ENCODE results near the gene PNMA6F.
"Not testable (repeated sequence)": the region's sequence is repeated elsewhere in the genome, so short reads cannot be mapped to it uniquely, and the experiment has no call there.

Gene PNMA6F

DNA sequence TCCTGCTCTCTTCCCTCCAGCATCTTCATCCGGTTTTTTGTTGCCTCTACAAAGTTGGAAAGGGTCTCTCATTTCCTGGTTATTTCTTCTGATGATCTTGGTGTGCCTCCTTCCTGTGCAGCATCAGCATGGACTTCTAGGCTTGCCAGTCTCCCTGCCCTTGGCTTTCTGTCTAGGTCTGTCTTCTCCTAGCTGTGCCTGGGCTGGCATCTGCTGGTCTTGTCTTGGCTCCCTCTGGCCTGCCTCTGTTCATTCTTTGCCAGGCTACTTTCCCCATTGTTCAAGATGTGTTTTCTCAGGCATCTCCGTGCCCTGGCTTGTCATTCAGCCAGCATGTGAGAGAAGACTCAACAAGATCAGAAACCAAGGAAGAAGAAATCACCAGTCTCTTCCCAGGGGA lies 22.1 kb upstream of the PNMA6F start:
- DNase-seq (ENCODE audit: low spot score in 2 of 2), result no peak
- H3K4me3 Mint-ChIP-seq, result no peak overlapping the region
- no peak for ATAC-seq (ENCODE audit: low read depth)
- no peak overlapping the region for H3K27ac Mint-ChIP-seq
- peaks cover 44% of the 10 kb centered on the region for H3K36me3 Mint-ChIP-seq
- H3K4me1 Mint-ChIP-seq, result peaks cover 9% of the 10 kb centered on the region
- H3K9me3 Mint-ChIP-seq, result peaks cover 2% of the 10 kb centered on the region
- no peaks in the 10 kb centered on the region for H3K27me3 Mint-ChIP-seq

GRCh38 chrX:153342762-153343558 lies 21.4 kb upstream of the PNMA6F start:
- Mint-ChIP-seq H3K4me3 (no peak overlapping the region), H3K27ac (no peak overlapping the region), H3K4me1 (peaks cover 15% of the 10 kb centered on the region), H3K36me3 (peaks cover 45% of the 10 kb centered on the region), H3K27me3 (no peaks in the 10 kb centered on the region), H3K9me3 (peaks cover 2% of the 10 kb centered on the region)
- DNase-seq (ENCODE audit: low spot score in 2 of 2) (no peak), ATAC-seq (ENCODE audit: low read depth) (no peak)

GRCh38 chrX:153340111-153340510 lies 18.5 kb upstream of the PNMA6F start:
- Mint-ChIP-seq H3K4me3 (no peak overlapping the region), H3K36me3 (peaks cover 37% of the 10 kb centered on the region), H3K9me3 (peaks cover 2% of the 10 kb centered on the region), H3K4me1 (peaks cover 25% of the 10 kb centered on the region), H3K27me3 (no peaks in the 10 kb centered on the region), H3K27ac (no peak overlapping the region)
- DNase-seq (ENCODE audit: low spot score in 2 of 2) (no peak), ATAC-seq (ENCODE audit: low read depth) (no peak)

GRCh38 chrX:153339662-153340061 lies 18.1 kb upstream of the PNMA6F start:
- Mint-ChIP-seq H3K4me1 (peaks cover 26% of the 10 kb centered on the region), H3K4me3 (no peak overlapping the region), H3K36me3 (peaks cover 34% of the 10 kb centered on the region), H3K27ac (no peak overlapping the region), H3K27me3 (no peaks in the 10 kb centered on the region), H3K9me3 (peaks cover 2% of the 10 kb centered on the region)
- DNase-seq (ENCODE audit: low spot score in 2 of 2), result no peak
- ATAC-seq (ENCODE audit: low read depth), result no peak

- no peak for ATAC-seq (ENCODE audit: low read depth)
- Mint-ChIP-seq H3K4me3 (no peak overlapping the region), H3K9me3 (peaks cover 2% of the 10 kb centered on the region), H3K4me1 (peaks cover 26% of the 10 kb centered on the region), H3K27me3 (no peaks in the 10 kb centered on the region), H3K36me3 (peaks cover 34% of the 10 kb centered on the region), H3K27ac (no peak overlapping the region)
- DNase-seq (ENCODE audit: low spot score in 2 of 2), result no peak
These were observed 17.3 kb upstream of the PNMA6F start for GRCh38 chrX:153338836-153339235.

GRCh38 chrX:153336988-153337387 lies 15.4 kb upstream of the PNMA6F start:
- DNase-seq (ENCODE audit: low spot score in 2 of 2) (no peak), ATAC-seq (ENCODE audit: low read depth) (no peak)
- peaks cover 20% of the 10 kb centered on the region for H3K4me1 Mint-ChIP-seq
- H3K4me3 Mint-ChIP-seq, result no peak overlapping the region
- peaks cover 2% of the 10 kb centered on the region for H3K9me3 Mint-ChIP-seq
- H3K36me3 Mint-ChIP-seq, result peaks cover 25% of the 10 kb centered on the region
- H3K27ac Mint-ChIP-seq, result no peak overlapping the region
- no peaks in the 10 kb centered on the region for H3K27me3 Mint-ChIP-seq

GRCh38 chrX:153336121-153336894 lies 14.7 kb upstream of the PNMA6F start:
- DNase-seq (ENCODE audit: low spot score in 2 of 2), result no peak
- Mint-ChIP-seq H3K9me3 (peaks cover 2% of the 10 kb centered on the region), H3K27me3 (no peaks in the 10 kb centered on the region), H3K36me3 (peaks cover 18% of the 10 kb centered on the region), H3K4me3 (peak overlapping the region; percentile 73), H3K27ac (peak overlapping the region; percentile 48), H3K4me1 (peaks cover 20% of the 10 kb centered on the region)
- ATAC-seq (ENCODE audit: low read depth), result no peak

DNA sequence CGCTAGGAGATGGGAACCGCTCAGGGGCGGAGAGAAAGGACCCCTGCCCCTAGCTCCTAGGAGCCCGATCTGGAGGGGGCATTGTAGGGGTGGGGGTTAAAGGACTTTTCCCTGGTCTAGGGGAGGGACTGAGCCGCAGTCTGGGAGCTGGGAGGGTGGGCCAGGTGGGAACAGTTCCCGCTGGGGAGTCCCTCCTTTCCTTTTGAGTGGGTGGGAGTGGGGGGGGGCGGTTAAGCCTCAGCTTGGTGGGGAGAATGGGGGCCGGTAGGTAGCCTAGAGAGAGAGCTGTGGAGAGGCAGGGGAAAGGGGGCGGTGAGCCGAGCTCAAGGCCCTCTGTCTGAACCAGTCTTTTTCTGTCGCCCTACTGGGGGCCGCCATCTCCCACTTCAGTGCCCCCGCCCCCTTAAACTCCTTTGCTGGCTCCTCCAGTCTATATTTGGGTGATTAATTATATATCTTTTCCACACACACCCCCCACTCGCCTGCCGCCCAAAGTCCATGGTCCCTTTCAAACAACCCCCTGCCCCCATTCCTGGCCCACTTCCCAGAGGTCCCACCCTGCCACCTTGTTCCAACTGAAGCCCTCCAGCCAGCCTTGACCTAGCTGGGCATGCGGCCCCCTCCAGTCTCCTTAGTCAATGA lies 13.2 kb upstream of the PNMA6F start:
- H3K27me3 Mint-ChIP-seq, result no peaks in the 10 kb centered on the region
- no peaks in the 10 kb centered on the region for H3K9me3 Mint-ChIP-seq
- peak overlapping the region; percentile 88 for H3K4me3 Mint-ChIP-seq
- ATAC-seq (ENCODE audit: low read depth) (no peak), DNase-seq (ENCODE audit: low spot score in 2 of 2) (no peak)
- peak overlapping the region; percentile 84 for H3K27ac Mint-ChIP-seq
- peaks cover 10% of the 10 kb centered on the region for H3K36me3 Mint-ChIP-seq
- peaks cover 20% of the 10 kb centered on the region for H3K4me1 Mint-ChIP-seq

GRCh38 chrX:153333821-153334653 lies 12.5 kb upstream of the PNMA6F start, which contains the start of gene ZNF275:
TSS of gene ZNF275 (plus strand) at chrX:153334153. CDS start at chrX:153336680, 2,527 bp downstream.
- Mint-ChIP-seq H3K27ac (peak within 1 kb of the TSS; percentile 84), H3K4me3 (peak within 1 kb of the TSS; percentile 88)

GRCh38 chrX:153333266-153333665 lies 11.7 kb upstream of the PNMA6F start:
- Mint-ChIP-seq H3K9me3 (peaks cover 2% of the 10 kb centered on the region), H3K4me3 (peak overlapping the region; percentile 88), H3K27ac (no peak overlapping the region), H3K4me1 (peaks cover 16% of the 10 kb centered on the region), H3K27me3 (no peaks in the 10 kb centered on the region), H3K36me3 (peaks cover 6% of the 10 kb centered on the region)
- no peak for ATAC-seq (ENCODE audit: low read depth)
- DNase-seq (ENCODE audit: low spot score in 2 of 2), result no peak

More at GRCh38 chrX:153333821-153334653, 12.5 kb upstream of the PNMA6F start, which contains the start of gene ZNF275:
- no peaks in the 10 kb centered on the region for H3K9me3 Mint-ChIP-seq
- peak; percentile 95 for ATAC-seq (ENCODE audit: low read depth)
- no peaks in the 10 kb centered on the region for H3K27me3 Mint-ChIP-seq
- peak; percentile 65 to 68 for DNase-seq (ENCODE audit: low spot score in 2 of 2)
- peaks cover 8% of the 10 kb centered on the region for H3K36me3 Mint-ChIP-seq
- H3K4me1 Mint-ChIP-seq, result peaks cover 20% of the 10 kb centered on the region

GRCh38 chrX:153327561-153327960 lies 6.0 kb upstream of the PNMA6F start:
- H3K27me3 Mint-ChIP-seq, result peaks cover 5% of the 10 kb centered on the region
- no peak overlapping the region for H3K4me3 Mint-ChIP-seq
- H3K4me1 Mint-ChIP-seq, result no peaks in the 10 kb centered on the region
- peaks cover 5% of the 10 kb centered on the region for H3K9me3 Mint-ChIP-seq
- no peak overlapping the region for H3K27ac Mint-ChIP-seq
- peaks cover 5% of the 10 kb centered on the region for H3K36me3 Mint-ChIP-seq
- ATAC-seq (ENCODE audit: low read depth), result no peak
- DNase-seq (ENCODE audit: low spot score in 2 of 2), result no peak

DNA sequence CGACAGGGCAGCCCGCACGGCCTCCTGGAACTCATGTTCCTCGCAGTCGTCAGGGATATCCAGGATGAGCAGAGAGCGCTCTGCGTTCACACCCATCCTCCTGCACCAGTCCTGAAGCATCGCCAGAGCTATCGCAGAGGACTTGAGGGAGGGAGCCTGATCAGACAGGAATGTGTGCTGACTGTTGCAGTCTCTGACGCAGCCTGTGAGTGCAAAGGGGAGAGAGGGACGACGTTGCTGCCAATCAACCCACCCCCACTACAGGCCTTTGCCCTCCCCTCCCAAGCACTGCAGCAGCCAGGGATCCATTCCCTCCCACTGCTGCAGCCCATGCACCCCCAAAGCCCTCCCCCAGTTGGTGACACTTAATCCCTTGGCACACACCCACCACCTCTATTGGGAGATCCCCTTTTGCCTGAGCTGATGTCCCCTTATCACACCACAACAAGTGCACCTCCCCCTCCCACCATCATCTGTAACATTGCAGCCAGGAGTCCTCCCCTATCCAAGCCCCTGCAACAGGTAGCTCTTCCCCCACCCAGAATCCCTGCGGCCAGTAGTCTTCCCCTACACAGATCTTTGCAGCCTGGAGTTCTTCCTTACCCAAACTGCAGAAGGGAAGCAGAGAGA lies 897 bp downstream of the PNMA6F start:
- H3K4me3 Mint-ChIP-seq, result no peak overlapping the region
- H3K4me1 Mint-ChIP-seq, result no peaks in the 10 kb centered on the region
- no peaks in the 10 kb centered on the region for H3K9me3 Mint-ChIP-seq
- H3K27me3 Mint-ChIP-seq, result peaks cover 9% of the 10 kb centered on the region
- ATAC-seq (ENCODE audit: low read depth) (no peak), DNase-seq (ENCODE audit: low spot score in 2 of 2) (no peak)
- H3K36me3 Mint-ChIP-seq, result no peaks in the 10 kb centered on the region
- H3K27ac Mint-ChIP-seq, result no peak overlapping the region

DNA sequence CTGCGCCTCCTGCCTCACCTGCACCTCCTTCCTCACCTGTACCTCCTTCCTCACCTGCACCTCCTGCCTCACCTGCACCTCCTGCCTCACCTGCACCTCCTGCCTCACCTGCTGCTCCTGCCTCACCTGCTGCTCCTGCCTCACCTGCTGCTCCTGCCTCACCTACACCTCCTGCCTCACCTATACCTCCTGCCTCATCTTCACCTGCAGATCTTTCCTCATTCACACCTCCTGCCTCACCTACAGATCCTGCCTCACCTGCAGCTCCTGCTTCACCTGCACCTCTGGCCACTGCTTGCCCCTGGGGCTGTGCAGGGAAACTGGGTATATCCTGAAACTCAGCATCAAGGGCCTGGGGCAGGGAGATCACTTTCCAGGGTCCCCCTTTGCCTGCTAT lies 1.5 kb downstream of the PNMA6F start:
- not testable (repeated sequence) for H3K27me3 Mint-ChIP-seq; H3K4me1 Mint-ChIP-seq; ATAC-seq (ENCODE audit: low read depth); H3K4me3 Mint-ChIP-seq; H3K9me3 Mint-ChIP-seq; H3K27ac Mint-ChIP-seq; DNase-seq (ENCODE audit: low spot score in 2 of 2); H3K36me3 Mint-ChIP-seq

Data from memory B cell (primary cell).